Left ventricle myocardium inferior (tissue), 1 donor: ENCODE results near the gene PCID2. TPM values are rescaled to one million over a fixed set of nuclear protein-coding genes. Genes with fewer than 3 reads are reported as not detected.

Experiments
- DNase-seq: peaks from one replicate; pipeline ENCODE4 v3.0.0-alpha.2; 2020
- H3K27ac ChIP-seq: fragments of 200-600 bp; replicated peaks from 2 replicates; pipeline ENCODE4 v1.8.0; 2021
- H3K27me3 ChIP-seq: fragments of 200-600 bp; 2 replicates; pipeline ENCODE4 v1.8.0; 2021; ENCODE audit warnings: low read depth
- H3K36me3 ChIP-seq: fragments of 200-600 bp; 2 replicates; pipeline ENCODE4 v1.8.0; 2021
- H3K4me1 ChIP-seq: fragments of 200-600 bp; 2 replicates; pipeline ENCODE4 v1.8.0; 2021
- H3K4me3 ChIP-seq: fragments of 200-600 bp; 2 replicates; pipeline ENCODE4 v1.8.0; 2021; ENCODE audit warnings: mild to moderate bottlenecking, moderate library complexity
- H3K9me3 ChIP-seq: fragments of 200-600 bp; replicated peaks from 2 replicates; pipeline ENCODE4 v1.8.0; 2021
- CTCF ChIP-seq: fragments of 200-600 bp; IDR thresholded peaks from 2 replicates; pipeline ENCODE4 v1.8.0; 2021; ENCODE audit warnings: antibody characterized with exemption, mild to moderate bottlenecking, borderline replicate concordance
- intact Hi-C: fragments of 100-400 bp; cut with micrococcal nuclease; formaldehyde crosslinking; loops from one replicate; pipeline ENCODE4 v1.11.0; 2022
- total RNA-seq: library from RNA; stranded (reverse); fragmentation: NEBNext Ultra II Directional; extraction: Animal tissue kit (Norgen Biotek cat#: 25700); gene quantifications from one replicate; pipeline ENCODE4 v1.2.1, GENCODE V29; 2021
- donor health status: DM: no; HTN: yes; CAD: no; lungs with severe emphysema.

PCID2 gene
- total RNA-seq, 1 donor from 2014 or later = 54.5 TPM

GRCh38 chr13:113172419-113172926, 36.0 kb downstream of the PCID2 start:
- peaks cover 4% of the 10 kb centered on the region for H3K9me3 ChIP-seq
- H3K36me3 ChIP-seq = peaks cover 65% of the 10 kb centered on the region
- no peak for TF ChIP-seq CTCF
- H3K27me3 ChIP-seq = no peaks in the 10 kb centered on the region
- peaks cover 19% of the 10 kb centered on the region for H3K4me1 ChIP-seq
- no peak overlapping the region for H3K4me3 ChIP-seq
- intact Hi-C loops = no loop called here
- no peak for DNase-seq
- no peak overlapping the region for H3K27ac ChIP-seq

- Histone ChIP-seq H3K4me1 (peaks cover 19% of the 10 kb centered on the region), H3K4me3 (no peak overlapping the region), H3K36me3 (peaks cover 58% of the 10 kb centered on the region), H3K9me3 (peaks cover 8% of the 10 kb centered on the region), H3K27ac (no peak overlapping the region), H3K27me3 (no peaks in the 10 kb centered on the region)
- DNase-seq = no peak
- intact Hi-C loops = no loop called here
- TF ChIP-seq CTCF = no peak
These were observed 37.0 kb downstream of the PCID2 start for GRCh38 chr13:113171250-113172125.

- DNase-seq = no peak
- H3K36me3 ChIP-seq = peaks cover 50% of the 10 kb centered on the region
- intact Hi-C loops = no loop called here
- no peak overlapping the region for H3K4me3 ChIP-seq
- no peak overlapping the region for H3K27ac ChIP-seq
- peaks cover 8% of the 10 kb centered on the region for H3K9me3 ChIP-seq
- TF ChIP-seq CTCF = no peak
- no peaks in the 10 kb centered on the region for H3K27me3 ChIP-seq
- peaks cover 19% of the 10 kb centered on the region for H3K4me1 ChIP-seq
These were observed 38.0 kb downstream of the PCID2 start for GRCh38 chr13:113170511-113170910.

- peaks cover 40% of the 10 kb centered on the region for H3K36me3 ChIP-seq
- no peaks in the 10 kb centered on the region for H3K27me3 ChIP-seq
- H3K4me1 ChIP-seq = peaks cover 19% of the 10 kb centered on the region
- DNase-seq = no peak
- H3K27ac ChIP-seq = peak overlapping the region; percentile 66
- peaks cover 8% of the 10 kb centered on the region for H3K9me3 ChIP-seq
- no peak for TF ChIP-seq CTCF
- intact Hi-C loops = no loop called here
- H3K4me3 ChIP-seq = no peak overlapping the region
These were observed 38.9 kb downstream of the PCID2 start for GRCh38 chr13:113169277-113170272.

GRCh38 chr13:113168211-113168610, 40.3 kb downstream of the PCID2 start:
- intact Hi-C loops = no loop called here
- peaks cover 3% of the 10 kb centered on the region for H3K27me3 ChIP-seq
- H3K4me1 ChIP-seq = peaks cover 19% of the 10 kb centered on the region
- TF ChIP-seq CTCF = no peak
- peaks cover 36% of the 10 kb centered on the region for H3K36me3 ChIP-seq
- H3K9me3 ChIP-seq = peaks cover 8% of the 10 kb centered on the region
- no peak for DNase-seq
- H3K4me3 ChIP-seq = no peak overlapping the region
- no peak overlapping the region for H3K27ac ChIP-seq
